ENCODE measurements around the gene TSN. TPM values are rescaled to one million over a fixed set of nuclear protein-coding genes. Genes with fewer than 3 reads are reported as not detected.

The TSN gene
- polyA plus RNA-seq, 1 donor from 2014 or later: 171 TPM

GRCh38 chr2:121736462-121737336 lies 18.8 kb upstream of the TSN start, which contains the start of gene NIFK (continued):
- TF ChIP-seq, protein P1, sequence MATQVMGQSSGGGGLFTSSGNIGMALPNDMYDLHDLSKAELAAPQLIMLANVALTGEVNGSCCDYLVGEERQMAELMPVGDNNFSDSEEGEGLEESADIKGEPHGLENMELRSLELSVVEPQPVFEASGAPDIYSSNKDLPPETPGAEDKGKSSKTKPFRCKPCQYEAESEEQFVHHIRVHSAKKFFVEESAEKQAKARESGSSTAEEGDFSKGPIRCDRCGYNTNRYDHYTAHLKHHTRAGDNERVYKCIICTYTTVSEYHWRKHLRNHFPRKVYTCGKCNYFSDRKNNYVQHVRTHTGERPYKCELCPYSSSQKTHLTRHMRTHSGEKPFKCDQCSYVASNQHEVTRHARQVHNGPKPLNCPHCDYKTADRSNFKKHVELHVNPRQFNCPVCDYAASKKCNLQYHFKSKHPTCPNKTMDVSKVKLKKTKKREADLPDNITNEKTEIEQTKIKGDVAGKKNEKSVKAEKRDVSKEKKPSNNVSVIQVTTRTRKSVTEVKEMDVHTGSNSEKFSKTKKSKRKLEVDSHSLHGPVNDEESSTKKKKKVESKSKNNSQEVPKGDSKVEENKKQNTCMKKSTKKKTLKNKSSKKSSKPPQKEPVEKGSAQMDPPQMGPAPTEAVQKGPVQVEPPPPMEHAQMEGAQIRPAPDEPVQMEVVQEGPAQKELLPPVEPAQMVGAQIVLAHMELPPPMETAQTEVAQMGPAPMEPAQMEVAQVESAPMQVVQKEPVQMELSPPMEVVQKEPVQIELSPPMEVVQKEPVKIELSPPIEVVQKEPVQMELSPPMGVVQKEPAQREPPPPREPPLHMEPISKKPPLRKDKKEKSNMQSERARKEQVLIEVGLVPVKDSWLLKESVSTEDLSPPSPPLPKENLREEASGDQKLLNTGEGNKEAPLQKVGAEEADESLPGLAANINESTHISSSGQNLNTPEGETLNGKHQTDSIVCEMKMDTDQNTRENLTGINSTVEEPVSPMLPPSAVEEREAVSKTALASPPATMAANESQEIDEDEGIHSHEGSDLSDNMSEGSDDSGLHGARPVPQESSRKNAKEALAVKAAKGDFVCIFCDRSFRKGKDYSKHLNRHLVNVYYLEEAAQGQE (IDR thresholded peaks at IDR 0.05; ENCODE audit: borderline replicate concordance): no peak
- TF ChIP-seq RAD21 (conservative IDR thresholded peaks at IDR 0.05): peak; percentile 52

DNA sequence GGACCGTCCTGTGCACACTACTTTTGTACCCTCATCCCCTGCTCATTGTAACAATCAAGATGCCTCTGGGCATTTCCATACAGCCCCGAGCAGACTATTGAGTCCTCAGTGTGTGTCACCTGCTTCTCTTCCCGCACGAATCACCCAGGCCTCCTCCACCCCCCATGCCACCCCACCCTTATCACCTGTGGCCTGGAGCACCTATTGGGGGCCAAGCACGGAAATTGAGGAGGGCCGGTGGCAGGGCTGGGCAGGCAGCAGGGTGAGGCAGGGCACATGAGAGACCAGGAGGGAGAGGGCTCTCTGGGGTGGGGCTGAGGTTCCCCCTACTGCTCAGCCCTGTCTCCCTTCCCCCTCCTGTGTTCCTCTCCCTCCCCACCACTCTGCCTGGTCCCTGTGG lies 14.5 kb upstream of the TSN start:
- Histone ChIP-seq H3K9me2 (ENCODE audit: insufficient read depth, low read length) (no peaks in the 10 kb centered on the region), H3K27ac (ENCODE audit: low read length) (no peak overlapping the region), H3K4me3 (ENCODE audit: low read length) (no peak overlapping the region)

More for the DNA sequence above, 14.5 kb upstream of the TSN start:
- Histone ChIP-seq H3K79me2 (replicated peaks; ENCODE audit: insufficient read depth, low read length) (peaks cover 4% of the 10 kb centered on the region), H3F3A (ENCODE audit: insufficient read depth, low read length, poor library complexity, severe bottlenecking) (no peaks in the 10 kb centered on the region), H4K20me1 (ENCODE audit: insufficient read depth) (no peaks in the 10 kb centered on the region), H3K27me3 (ENCODE audit: insufficient read depth, low read depth, low read length) (no peaks in the 10 kb centered on the region), H2AFZ (ENCODE audit: low read depth, low read length) (no peak overlapping the region), H3K9ac (ENCODE audit: low read length) (no peak overlapping the region), H3K9me3 (ENCODE audit: low read length) (no peaks in the 10 kb centered on the region), H3K36me3 (ENCODE audit: insufficient read depth, low read length) (no peaks in the 10 kb centered on the region), H3K4me2 (ENCODE audit: low read length) (no peak overlapping the region)
- TF ChIP-seq POLR2AphosphoS5 (IDR thresholded peaks at IDR 0.05) (no peak), CTCF (IDR thresholded peaks at IDR 0.05; ENCODE audit: poor library complexity, severe bottlenecking) (no peak), MXI1 (conservative IDR thresholded peaks at IDR 0.05; ENCODE audit: poor library complexity, severe bottlenecking) (no peak), RAD21 (conservative IDR thresholded peaks at IDR 0.05) (no peak), TAF1 (IDR thresholded peaks at IDR 0.05; ENCODE audit: low read depth) (no peak), EZH2 (IDR thresholded peaks at IDR 0.05; ENCODE audit: borderline replicate concordance, insufficient read depth, low read length, poor library complexity, severe bottlenecking) (no peak), EP300 (conservative IDR thresholded peaks at IDR 0.05; ENCODE audit: poor library complexity, severe bottlenecking) (no peak), SMC3 (conservative IDR thresholded peaks at IDR 0.05; ENCODE audit: poor library complexity) (no peak)
- TF ChIP-seq, protein P1 (IDR thresholded peaks at IDR 0.05; ENCODE audit: borderline replicate concordance): no peak
